Retinal pigment epithelial cell (primary cell): ENCODE data around the gene DNPH1.

Experiments
- DNase-seq: peaks from one replicate; pipeline ENCODE4 v3.0.0-alpha.2; 2010; ENCODE audit warnings: low read depth
- H3K4me3 ChIP-seq: 2 replicates; pipeline ENCODE4 v1.5.1; 2011; ENCODE audit warnings: mild to moderate bottlenecking, low read length, control low read depth, moderate library complexity
- TF ChIP-seq, protein P1 (sequence below): conservative IDR thresholded peaks from 2 replicates; pipeline ENCODE4 v1.5.1; 2011; ENCODE audit warnings: low read depth, low read length, control low read depth, inconsistent platforms

The DNPH1 gene

DNA sequence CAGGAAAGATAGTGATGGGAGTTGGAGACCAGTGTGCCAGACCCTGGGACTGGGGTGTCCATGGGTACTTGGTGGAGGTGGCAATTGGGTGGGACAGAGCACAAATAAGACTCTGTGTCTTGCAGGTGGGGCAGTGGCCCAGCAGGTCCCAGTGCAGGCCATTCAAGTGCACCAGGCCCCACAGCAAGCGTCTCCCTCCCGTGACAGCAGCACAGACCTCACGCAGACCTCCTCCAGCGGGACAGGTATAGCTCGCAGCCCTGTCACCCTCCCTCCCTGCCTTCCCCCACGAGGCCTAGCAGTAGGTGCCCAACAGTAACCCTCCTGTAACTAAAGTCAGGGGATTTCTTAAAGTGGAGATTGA, 52.9 kb downstream of the DNPH1 start:
- TF ChIP-seq, protein P1, sequence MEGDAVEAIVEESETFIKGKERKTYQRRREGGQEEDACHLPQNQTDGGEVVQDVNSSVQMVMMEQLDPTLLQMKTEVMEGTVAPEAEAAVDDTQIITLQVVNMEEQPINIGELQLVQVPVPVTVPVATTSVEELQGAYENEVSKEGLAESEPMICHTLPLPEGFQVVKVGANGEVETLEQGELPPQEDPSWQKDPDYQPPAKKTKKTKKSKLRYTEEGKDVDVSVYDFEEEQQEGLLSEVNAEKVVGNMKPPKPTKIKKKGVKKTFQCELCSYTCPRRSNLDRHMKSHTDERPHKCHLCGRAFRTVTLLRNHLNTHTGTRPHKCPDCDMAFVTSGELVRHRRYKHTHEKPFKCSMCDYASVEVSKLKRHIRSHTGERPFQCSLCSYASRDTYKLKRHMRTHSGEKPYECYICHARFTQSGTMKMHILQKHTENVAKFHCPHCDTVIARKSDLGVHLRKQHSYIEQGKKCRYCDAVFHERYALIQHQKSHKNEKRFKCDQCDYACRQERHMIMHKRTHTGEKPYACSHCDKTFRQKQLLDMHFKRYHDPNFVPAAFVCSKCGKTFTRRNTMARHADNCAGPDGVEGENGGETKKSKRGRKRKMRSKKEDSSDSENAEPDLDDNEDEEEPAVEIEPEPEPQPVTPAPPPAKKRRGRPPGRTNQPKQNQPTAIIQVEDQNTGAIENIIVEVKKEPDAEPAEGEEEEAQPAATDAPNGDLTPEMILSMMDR = no peak
- no peak overlapping the region for H3K4me3 ChIP-seq
- no peak for DNase-seq

DNA sequence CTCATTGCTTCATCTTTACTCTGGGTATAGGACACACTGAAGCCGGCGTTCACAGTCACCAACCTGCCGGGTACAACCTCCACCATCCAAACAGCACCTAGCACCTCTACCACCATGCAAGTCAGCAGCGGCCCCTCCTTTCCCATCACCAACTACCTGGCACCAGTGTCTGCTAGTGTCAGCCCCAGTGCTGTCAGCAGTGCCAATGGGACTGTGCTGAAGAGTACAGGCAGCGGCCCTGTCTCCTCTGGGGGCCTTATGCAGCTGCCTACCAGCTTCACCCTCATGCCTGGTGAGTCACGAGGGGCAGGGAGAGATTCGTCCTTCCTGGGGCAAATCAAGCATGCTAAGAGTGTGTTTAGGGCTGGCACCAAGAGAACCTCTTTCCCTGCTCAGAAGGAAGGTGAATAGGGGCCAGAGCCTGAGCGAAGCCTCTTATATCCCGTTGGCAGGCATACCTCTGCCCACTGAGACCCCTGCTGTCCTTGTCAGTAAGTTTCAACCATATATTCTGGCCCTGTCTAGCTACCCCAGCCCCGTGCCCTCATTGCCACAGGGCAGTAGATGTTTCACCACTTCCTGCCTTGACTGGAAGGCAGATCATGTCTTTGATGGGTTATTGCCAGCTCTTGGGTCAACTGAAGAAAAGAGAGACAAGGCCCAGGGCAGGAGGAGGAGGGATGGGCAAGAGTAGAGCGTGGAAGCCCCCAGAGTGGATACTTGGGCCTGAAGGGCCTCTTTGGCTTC, 53.4 kb downstream of the DNPH1 start:
- DNase-seq = no peak
- no peak overlapping the region for H3K4me3 ChIP-seq
- TF ChIP-seq, protein P1 = no peak
